T-helper 1 cell treated with Interleukin-12 subunit alpha and Interleukin-12 subunit beta and Interleukin-4 antibody, amounts not matched to agents 30 ng/mL and 1 ng/mL, for 36 hours (primary cell): ENCODE data around the gene PSTK. TPM values are rescaled to one million over a fixed set of nuclear protein-coding genes. Genes with fewer than 3 reads are reported as not detected.

Experiments
- intact Hi-C: fragments of 100-400 bp; cut with micrococcal nuclease; formaldehyde crosslinking; loops from one replicate; pipeline ENCODE4 v1.15.1; 2024
- total RNA-seq: library from RNA; stranded (reverse); gene quantifications from 2 replicates; pipeline ENCODE4 v1.2.3, GENCODE V29; 2022

PSTK gene
- total RNA-seq, 1 donor from 2014 or later: 5.1 TPM

DNA sequence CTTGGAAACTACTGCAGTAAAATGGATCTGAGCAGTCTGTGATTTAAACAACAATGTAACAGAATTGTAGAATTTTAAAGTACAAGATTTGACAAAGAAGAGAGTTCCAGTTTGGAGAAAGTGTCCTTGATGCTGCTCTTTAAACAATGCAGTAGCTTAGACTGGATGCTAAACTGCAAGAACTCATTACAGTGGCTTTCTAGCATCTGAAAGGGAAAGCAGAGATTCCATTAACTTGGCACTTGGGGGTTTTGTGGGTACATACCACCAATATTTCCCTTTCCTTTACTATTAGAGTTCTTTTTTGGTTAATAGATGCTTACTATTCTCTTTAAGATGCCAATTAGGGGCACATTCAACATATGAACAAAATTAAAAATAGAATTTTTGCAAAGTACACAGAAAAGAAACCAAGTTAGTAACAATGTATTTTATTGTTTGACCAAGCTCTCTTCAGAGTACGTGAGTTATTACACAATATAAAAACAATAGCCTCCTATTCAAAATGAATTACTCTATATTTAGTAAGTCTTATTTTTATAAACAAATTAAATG, 11.9 kb downstream of the PSTK start:
- intact Hi-C loops: no loop called here

DNA sequence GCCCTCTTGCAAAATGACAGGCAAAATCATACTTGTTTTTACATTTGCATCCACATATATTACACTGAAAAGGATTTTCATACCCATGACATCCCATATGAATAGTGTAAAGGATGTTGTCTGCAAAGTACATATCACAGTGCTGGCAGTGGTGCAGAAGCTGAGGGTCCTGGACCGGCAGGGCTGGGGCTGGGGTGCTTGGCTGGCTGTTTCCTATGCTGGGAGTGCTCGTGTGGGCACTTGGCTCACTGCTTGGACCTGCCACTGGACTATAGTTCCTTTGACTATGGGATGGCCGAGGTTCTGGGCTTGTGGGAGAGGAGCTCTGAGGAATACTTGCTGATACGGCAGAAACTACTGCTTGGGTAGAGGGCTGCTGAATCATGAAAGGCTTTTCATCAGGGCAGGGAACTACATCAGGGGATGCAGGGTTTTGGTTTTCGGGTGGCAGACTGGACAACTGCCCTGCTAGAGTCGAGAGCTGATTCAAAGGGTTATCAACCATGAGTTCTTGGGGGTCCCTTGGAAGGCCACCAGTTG, 13.7 kb downstream of the PSTK start:
- intact Hi-C loops: no loop called here

DNA sequence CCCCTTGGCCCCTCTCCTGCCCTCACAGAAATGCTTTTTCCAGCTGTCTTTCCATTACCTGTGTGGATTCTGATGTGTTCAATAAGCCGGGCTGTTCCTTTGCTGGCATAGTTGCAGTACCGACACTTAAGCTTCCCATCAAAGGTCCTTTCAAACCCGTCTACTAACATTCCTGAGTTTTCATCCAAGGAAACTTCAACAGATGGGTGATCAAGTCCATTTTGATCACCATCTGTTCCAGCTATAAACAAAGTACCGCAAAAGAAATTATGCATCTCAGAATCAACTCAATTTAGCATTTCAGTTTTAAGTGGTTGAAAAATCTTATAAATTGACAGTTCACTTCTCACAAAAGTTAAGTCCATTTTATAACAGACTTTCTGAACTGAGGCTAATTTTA, 15.7 kb downstream of the PSTK start:
- intact Hi-C loops: no loop called here

DNA sequence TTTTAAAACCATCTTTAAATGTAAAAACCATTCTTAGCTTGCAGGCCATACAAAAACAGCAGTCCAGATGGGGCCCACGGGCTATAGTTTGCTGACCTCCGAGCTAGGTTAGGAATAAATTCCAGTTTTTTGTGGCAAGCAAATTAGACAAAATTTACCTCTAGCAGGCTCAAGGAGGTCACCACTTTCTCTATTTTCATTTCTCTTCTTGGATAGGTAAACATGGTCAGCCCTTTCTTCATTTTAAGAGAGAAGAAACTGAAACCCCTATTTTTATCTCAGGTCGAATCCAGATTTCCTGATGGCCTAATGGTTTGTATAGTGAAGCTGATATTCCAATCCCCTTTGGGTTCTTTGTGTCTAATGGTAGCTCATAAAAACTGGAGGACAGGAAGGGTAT, 17.7 kb downstream of the PSTK start:
- intact Hi-C loops: no loop called here

DNA sequence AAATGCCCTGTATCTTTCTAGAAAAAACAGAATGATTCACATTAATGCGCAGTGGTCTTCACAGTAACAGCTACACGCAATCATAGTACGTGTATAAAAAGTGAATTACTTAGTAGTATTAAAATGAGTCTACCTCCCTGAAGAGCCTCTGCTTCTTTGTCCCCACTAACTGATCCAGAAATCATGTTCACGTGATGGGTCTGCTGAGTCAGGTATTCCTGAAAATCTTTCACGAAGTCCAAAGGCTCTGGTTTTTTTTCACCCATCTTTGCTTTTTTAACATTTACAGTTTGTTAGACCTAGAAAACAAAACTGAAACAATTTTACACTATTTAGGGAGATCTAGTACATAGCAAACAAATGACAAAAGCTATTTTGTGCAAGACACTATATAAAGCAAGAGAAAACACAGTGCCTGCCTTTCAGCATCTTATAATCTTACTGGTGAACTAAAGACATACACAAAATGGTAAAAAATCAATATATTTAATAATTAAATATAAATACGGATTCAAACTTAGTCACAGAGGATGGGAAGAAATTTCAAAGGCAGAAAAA, 18.2 kb downstream of the PSTK start:
- intact Hi-C loops: no loop called here

DNA sequence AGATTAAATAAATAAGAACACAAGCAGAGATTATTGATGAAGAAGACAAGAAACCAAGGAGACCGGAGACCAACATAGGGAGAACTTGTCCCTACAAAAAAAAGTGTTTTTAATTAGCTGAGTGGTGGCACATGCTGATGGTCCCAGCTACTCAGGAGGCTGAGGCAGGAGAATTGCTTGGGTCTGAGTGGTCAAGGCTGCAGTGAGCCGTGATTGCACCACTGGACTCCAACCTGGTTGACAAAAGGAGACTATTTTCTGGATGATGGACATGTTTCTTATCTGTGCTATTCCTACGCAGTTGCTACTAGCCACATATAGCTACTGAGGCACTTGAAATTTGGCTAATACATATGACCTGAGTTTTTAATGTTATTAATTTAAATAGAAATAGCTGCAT, 18.7 kb downstream of the PSTK start:
- intact Hi-C loops: no loop called here

DNA sequence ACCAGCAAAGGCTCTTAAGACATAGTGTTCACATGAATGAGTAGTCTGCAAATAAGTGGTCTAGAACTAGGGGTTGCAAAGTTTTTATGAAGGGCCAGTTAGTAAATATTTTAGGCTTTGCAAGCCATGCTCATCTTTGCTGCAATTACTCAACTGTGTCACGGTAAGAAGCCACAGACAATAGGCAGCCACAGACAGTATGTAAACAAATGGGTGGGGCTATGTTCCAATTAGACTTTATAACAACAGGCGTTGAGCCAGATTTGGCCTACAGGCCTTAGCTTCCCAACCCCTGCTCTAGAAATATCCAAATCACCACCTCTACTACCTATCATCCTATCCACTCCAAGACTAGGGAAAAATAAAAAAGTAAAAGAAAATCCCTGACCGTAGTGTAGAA, 19.1 kb downstream of the PSTK start:
- intact Hi-C loops: no loop called here

DNA sequence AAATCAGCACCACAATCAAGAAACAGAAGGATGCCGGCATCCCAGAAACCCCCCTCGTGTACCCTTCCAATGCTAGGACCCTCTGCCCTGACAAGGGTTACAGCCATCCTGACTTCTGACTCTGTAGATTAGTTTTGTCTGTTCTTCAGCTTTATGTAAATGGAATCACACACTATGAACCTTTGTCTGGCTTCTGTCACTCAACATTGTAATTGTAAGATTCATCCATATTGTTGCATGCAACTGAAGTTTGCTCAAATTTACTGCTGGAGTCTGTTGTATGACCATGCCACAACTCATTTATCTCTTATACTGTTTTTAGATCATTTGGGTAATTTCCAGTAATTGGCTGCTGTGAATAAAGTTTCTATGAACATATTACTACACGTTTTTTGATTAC, 20.0 kb downstream of the PSTK start:
- intact Hi-C loops: no loop called here

DNA sequence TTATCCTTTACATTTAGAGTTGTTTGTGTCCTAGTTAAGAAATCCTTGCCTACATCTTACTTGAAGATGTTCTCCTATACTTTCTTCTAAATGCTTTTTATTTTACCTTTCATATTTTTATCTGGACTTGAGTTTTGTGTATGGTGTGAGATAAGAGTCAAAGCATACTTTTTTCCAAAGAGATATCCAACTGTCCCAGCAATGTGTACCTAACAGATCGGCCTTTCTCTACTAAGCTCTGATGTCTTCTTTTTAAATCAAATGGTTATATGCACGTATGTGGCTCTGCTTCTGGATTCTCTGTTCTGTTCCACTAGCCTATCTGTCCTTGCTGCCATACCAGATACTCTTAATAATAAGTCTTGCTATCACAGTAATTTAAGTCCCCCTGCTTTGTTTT, 21.2 kb downstream of the PSTK start:
- intact Hi-C loops: no loop called here

DNA sequence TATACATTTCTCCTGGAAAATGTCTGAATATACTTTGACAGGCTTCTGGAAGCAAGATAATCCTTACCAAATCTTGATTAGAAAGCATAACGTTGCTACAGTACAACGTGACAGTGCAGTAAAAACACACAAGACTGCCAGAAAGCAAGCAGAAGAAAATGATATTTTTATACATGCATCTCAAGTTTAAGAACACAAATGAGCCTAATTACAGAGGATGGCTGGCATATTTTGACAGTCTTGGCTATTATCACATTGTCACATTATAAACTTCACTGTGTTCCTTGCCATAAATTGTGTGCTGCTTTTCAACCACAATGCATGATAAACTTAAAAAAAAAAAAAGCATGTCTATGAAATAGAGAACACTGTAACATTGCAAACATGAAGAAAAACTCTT, 24.1 kb downstream of the PSTK start:
- intact Hi-C loops: no loop called here

DNA sequence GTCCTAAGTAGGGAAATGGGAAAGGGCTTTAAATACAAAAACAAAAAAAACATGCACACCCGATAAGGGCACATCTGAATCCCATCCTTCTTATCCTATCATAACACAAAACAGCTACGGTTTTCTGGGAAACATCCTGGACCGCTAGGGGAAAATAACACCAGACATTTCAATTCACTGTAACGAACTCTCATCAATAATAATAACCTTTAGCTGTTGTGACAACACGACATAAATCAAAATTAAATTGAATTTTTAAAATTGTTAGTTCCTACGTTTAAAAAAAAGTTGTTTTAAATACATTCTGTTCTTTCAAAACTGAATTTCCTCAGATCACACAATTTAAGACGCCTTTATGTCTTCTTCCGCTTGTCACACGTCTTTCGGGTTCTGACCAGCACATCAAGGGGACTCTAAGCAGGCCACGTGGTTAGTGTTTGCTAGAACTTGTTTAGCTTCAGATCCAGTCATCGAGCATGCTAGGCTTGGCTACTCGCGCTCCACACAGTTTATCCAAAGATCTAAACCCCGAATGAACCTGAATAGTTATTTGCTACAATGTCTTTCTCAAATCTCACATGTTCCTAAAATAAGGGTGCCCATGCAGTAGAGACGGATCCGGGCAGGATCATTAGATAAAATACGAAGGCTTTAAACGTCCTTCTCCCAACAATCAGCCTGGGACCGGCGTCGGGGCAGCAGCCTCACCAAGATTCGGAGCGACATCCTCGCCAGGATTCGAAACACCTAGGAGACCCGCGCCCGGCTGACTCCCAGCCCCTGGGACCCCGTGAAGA, 27.6 kb downstream of the PSTK start:
- intact Hi-C loops: loop anchor here (1.0 to 2.0 kb wide), 13 partner anchors 27 to 1909 kb away; partner anchors contain the start of genes ATE1, BUB3, C10orf88 and FAM24B

DNA sequence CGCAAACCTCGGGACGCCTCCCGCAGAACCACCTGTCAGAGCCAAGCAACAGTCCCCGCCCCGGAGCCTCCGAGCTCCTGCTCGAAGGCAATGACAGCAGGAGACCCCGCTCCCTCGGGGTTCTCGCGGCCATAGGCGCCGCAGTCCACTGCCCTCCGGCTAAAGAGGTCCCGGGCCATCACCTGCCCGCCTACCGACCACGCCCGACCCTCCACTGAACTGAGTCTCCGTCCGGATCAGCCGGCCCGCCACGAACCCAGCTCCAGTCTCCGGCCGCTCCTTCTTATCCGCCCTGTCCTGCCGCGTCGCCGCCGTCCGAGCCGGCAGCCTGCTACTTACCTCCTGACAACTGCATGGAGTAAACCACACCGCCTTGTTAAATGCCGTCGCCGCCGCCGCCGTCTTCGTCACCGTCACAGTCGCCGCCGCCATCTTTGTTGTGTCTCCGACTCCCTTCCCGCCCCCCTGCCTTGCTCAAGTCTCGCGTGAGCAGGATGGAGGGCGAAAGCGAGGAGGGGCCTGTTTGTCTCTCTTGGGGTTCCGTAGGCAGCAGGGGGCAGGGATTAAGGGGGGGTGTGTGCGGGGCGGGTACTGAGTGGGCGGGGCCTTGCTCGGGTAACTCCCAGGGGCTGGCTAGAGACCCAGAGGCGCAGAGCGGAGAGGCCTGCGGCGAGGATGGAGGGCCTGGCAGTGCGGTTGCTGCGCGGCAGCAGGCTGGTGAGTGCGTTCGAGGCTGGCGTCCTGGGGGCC, 28.3 kb downstream of the PSTK start, which contains the start of the genes ACADSB and IKZF5:
TSS of gene ACADSB (plus strand) at position 652 of the 750 bp plus-strand sequence. CDS start at position 676, 24 bp downstream.
TSS of gene IKZF5 (minus strand) at position 441 of the 750 bp plus-strand sequence. CDS start 10,170 bp downstream, outside the sequence.
- intact Hi-C loops: loop anchor here (1.0 to 2.0 kb wide), 13 partner anchors 28 to 1908 kb away; partner anchors contain the start of genes ATE1, BUB3, C10orf88 and FAM24B

DNA sequence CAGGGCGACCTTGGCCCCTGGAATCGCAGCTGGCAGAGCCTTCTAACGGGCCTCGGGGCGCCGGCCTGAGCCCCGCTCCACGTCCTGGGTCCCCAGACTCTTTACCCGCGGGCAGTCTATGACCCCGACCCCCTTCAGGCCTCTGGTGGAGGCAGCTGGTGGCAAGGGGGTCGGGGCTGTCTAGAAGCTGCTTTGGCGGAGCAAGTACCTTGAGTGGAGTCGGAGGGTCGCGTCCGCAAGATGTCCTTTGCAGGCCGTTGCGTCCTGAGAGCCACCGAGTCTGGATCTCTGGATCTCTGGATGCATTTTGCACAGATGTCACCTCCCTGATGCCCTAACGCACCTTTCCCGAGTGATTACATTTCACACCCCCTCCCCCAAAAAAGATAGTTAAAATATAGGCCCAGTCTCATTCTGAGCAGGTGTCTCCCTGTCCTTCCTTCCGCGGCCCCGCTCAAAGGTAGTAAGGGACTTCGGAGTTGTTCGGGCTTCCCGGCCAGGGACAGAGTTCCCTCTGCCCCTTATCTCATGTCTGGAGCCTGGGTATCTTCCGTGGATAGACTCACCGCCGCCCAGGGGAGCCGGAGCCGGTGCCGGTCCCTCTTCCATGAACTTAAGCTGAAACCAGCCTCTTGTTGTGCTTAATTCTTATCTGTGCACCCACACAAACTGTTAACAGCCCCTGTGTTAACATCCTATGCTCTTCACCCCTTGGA, 29.1 kb downstream of the PSTK start:
- intact Hi-C loops: loop anchor here (2.0 kb wide), 4 partner anchors 34 to 1908 kb away; partner anchors contain the start of gene ATE1

DNA sequence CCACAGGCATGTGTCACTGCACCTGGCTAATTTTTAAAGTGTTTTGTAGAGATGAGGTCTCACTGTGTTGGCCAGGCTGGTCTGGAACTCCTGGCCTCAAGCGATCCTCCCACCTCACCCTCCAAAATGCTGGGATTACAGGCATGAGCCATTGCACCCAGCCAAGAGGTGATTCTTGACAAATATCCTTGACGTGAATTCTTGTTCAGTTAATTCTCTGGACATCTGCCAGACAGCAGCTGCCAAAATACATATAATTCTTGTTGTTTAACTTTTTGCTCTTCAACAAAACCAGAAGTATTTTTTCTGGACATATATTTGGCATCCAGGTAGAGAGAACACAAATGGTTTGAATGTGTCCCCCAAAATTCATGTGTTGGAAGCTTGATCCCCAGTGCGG, 31.8 kb downstream of the PSTK start:
- intact Hi-C loops: no loop called here

DNA sequence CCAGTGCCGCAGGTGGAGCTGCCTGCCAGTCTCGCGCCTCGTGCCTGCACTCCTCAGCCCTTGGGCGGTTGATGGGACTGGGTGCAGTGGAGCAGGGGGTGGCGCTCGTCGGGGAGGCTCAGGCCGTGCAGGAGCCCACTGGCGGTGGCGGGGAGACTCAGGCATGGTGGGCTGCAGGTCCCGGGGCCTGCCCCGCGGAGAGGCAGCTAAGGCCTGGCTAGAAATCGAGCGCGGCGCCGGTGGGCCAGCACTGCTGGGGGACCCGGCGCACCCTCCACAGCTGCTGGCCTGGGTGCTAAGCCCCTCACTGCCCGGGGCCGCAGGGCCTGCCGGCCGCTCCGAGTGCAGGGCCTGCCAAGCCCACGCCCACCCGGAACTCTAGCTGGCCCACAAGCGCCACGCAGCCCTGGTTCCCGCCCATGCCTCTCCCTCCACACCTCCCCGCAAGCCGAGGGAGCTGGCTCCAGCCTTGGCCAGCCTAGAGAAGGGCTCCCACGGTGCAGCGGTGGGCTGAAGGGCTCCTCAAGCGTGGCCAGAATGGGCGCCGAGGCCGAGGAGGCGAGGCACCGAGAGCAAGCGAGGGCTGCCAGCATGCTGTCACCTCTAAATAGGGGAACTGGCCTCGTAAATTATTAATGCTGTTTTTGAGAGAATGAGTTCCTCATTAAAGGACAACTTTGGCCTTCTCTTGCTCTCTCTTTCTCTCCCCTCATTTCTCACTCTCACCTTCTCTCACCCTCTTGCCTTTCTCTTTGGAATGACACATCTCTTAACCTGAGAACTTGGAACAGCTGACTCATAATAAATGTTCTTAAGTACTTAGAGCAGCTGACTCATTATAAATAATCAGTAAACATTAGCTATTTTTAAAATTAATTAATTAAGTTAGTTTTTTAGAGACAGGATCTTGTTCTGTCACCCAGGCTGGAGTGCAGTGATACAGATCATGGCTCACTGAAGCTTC, 33.5 kb downstream of the PSTK start:
- intact Hi-C loops: no loop called here

DNA sequence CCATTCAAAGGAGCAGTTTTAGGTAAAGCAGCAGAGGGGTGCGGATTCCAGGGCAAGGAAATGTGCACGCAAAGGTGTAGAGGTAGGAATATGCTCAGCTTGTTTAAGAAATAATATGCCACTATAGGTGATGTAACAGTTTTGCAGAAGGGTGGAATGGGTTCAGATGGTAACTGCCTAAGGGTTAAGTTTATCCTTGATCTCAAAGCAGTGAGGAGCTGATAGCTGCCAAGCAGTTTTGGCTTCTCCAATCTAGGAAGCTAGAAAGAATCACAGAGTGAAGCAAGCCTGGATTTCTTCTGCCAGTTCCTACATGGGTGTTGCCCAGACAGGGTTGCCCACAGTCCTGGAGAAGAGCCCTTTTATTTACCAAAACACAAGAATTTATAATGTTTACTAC, 34.6 kb downstream of the PSTK start:
- intact Hi-C loops: no loop called here

DNA sequence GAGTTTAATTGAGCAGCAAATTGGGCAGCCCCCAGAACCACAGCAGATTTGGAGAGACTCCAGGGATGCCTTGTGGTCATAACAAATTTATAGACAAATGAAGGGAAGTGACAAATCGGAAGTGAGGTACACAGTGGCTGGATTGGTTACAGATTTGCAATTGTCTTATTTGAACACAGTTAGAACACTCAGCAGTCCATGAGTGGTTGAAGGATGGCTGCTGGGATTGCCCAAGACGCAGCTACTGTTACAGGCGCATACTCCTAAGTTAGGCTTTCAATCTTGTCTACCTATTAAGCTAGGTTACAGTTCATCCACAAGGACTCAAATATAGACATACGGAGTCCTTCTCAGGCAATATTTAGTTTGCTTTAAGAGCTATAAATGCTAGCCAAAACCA, 36.0 kb downstream of the PSTK start:
- intact Hi-C loops: no loop called here

DNA sequence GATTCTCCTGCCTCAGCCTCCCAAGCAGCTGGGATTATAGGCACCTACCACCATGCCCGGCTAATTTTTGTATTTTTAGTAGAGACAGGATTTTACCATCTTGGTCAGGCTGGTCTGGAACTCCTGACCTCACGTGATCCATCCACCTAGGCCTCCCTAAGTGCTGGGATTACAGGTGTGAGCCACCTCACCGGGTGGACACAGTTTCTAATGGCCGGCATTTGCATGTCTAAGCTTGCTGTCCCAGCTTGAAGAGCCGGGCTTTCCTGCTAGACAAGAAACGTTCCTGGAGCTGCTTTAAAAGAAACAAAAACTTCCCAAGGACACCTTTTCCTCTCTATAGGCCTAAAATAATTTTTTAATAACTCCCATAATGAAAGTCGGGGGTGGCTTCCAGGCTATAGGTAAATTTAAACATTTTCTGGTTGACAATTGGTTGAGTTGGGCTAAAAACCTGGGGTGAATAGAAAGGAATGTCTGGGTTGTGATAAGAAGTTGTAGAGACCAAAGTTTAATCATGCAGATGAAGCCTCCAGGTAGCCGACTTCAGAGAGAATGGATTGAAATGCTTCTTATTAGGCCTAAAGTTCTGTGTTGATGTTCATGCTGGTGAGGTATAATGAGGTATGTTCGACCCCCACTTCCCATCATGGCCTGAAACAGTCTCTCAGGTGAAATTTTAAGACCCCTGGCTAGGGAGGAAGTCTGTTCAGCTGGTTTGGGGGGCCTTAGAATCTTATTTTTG, 37.4 kb downstream of the PSTK start:
- intact Hi-C loops: no loop called here

DNA sequence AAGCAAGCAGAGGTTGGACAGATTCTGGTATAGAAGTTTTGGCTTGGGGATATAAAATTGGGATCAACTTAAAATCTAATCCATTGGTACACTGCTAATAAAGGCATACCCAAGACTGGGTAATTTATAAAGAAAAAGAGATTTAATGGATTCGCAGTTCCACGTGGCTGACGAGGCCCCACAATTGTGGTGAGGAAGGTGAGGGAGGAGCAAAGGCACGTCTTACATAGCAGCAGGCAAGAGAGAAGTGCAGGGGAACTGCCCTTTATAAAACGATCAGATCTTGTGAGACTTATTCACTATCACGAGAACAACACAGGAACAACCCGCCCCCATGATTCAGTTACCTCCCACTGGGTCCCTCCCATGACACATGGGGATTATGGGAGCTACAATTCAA, 38.3 kb downstream of the PSTK start:
- intact Hi-C loops: no loop called here
